NCI-H1694 (cell line): ENCODE data around the gene NCAPG2.

Source experiments
- DNase-seq: peaks from one replicate; lab custom pipeline; 2025; lab: John Stamatoyannopoulos, UW

The NCAPG2 gene

DNA sequence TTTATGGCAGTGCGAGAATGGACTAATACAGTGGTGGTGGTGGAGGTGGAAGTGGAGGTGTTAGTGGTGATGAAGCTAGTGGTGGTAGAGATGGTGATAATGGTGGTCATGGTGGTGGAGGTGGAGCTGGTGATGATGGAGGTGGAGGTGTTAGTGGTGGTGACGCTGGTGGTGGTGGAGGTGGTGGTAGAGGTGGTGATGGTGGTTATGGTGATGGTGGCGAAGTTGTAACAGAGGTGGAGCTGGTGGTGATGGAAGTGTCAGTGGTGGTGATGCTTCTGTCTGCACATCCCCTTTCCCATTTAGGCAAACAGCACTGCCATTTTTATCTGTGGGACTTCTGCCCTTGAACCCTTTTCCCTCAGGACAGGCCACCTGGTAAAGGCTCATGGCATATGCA lies 109.5 kb downstream of the NCAPG2 start:
- no peak for DNase-seq

GRCh38 chr7:158592541-158592940 lies 112.1 kb downstream of the NCAPG2 start:
- no peak for DNase-seq

DNA sequence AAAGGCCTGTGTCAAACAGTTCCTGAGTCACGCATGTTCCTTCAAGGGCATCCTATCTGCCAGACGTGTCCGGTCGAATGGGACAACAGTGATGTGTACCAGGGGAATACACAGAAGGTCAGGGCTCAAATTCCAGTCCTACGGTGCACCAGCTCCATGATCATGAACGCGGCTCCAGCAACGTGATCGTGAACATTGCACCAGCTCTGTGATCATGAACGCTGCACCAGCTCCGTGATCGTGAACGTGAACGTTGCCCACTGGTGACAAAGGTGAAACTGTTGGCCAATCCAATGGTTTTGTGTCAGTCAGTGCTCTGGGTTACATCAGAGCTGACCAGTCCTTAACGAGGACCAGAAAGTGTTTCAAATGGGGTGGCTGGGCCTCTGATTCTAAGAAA lies 112.7 kb downstream of the NCAPG2 start:
- DNase-seq: no peak

DNA sequence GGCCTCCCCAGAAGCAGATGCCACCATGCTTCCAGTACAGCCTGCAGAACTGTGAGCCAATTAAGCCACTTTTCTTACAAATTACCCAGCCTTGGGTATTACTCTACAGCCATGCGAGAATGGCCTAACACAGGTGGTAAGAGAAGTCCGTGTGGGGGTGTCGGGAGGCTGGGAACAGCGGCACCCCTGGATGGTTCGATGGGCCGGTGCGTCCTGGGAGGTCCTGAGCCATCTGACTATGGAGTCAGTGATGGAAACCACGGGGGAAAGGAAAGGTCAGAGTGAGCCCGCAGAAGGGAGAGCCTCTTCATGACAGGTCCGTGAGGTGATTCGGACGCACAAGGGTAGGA lies 114.4 kb downstream of the NCAPG2 start:
- no peak for DNase-seq

DNA sequence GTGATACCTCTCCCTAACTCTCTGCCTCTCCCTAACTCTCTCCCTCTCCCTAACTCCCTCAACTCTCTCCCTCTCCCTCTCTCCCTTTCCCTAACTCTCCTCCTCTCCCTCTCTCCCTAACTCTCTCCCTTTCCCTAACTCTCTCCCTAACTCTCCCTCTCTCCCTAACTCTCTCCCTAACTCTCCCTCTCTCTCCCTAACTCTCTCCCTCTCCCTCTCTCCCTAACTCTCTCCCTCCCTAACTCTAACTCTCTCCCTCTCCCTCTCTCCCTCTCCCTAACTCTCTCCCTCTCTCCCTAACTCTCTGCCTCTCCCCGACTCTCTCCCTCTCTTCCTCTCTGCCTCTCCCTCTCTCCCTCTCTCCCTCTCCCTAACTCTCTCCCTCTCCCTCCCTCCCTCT lies 115.0 kb downstream of the NCAPG2 start:
- no peak for DNase-seq

- no peak for DNase-seq
These were observed 115.6 kb downstream of the NCAPG2 start for GRCh38 chr7:158588878-158589442.

DNA sequence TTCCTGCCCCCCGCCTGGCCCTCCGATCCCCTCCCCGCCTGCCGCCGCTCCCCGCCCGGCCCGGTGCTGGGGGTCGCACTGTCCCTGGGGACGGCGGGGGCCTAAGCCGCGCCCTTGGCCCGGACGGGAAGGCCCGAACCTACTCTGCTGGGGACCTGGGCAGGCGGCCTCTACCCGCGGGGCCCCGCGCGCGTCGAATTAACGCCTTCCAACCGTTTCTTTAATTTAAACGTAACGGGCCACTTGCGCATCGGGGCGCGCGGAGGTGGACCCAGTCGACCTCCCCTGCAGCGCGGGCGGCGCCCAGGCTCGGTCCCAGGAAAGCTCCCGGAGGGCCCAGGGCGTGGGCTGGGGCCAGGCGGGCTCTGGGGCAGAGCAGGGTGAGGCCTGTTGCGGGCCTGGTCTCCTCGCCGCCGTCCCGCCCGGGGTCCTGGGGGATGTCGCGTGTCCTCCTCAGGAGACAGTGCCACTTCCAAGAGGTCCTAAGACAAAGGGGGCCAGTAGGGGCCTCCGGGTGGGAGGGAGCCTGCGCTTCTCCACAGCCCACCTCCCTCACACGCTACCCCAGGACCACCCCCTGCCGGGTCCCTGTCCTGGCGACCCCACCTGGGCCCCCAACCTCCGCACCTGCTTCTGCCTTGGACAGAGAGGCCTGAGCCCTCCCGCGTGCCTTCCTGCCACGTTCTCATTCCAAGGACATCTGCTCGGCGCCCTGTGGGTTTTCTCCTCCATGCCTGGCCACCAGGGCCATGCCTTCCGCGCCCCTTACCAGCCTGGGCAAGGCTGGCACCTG lies 116.3 kb downstream of the NCAPG2 start:
- DNase-seq: no peak

DNA sequence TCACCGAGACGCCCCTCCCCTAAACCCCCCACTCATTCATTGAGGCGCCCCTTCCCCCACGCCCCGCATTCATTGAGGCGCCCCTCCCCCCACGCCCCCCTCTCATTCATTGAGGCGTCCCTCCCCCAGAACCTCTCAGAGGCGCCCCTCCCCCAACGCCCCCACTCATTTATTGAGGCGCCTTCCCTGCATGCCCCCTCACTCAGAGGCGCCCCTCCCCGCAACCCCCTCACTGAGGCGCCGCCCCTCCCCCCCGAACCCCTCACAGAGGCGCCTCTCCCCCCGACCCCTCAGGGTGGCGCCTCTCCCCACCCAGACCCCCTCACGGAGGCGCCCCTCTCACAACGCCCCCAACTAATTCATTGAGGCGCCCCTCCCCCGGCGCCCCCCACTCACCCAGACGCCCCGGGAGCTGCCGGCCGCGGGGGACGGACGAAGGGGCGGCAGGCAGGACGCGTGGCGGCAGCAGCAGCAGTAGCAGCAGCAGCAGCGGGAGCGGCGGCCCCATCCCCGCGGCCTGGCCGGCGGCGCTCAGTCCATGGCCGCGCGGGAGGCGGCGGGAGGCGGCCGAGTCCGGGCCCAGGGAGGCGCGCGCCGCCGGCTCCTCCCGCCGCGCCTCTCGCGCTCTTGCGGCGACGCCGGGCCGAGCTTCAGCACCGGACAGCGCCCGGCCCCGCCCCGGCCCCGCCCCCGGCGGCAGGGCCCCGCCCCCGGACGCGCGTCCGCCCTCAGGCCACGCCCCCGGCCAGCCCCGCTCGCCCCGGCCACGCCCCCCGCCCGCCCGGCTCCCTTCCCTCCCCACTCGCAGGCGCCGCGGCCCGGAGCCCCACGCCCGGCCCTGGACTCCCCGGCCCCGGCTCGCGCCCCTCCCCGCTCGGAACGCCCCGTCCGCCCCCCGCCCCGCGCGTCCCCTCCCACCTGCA lies 117.2 kb downstream of the NCAPG2 start, which contains the start of gene PTPRN2:
TSS of gene PTPRN2 (minus strand) at position 662 of the 923 bp plus-strand sequence.
- no peak for DNase-seq

- DNase-seq: no peak
These were observed 118.0 kb downstream of the NCAPG2 start for GRCh38 chr7:158586499-158587161.

DNA sequence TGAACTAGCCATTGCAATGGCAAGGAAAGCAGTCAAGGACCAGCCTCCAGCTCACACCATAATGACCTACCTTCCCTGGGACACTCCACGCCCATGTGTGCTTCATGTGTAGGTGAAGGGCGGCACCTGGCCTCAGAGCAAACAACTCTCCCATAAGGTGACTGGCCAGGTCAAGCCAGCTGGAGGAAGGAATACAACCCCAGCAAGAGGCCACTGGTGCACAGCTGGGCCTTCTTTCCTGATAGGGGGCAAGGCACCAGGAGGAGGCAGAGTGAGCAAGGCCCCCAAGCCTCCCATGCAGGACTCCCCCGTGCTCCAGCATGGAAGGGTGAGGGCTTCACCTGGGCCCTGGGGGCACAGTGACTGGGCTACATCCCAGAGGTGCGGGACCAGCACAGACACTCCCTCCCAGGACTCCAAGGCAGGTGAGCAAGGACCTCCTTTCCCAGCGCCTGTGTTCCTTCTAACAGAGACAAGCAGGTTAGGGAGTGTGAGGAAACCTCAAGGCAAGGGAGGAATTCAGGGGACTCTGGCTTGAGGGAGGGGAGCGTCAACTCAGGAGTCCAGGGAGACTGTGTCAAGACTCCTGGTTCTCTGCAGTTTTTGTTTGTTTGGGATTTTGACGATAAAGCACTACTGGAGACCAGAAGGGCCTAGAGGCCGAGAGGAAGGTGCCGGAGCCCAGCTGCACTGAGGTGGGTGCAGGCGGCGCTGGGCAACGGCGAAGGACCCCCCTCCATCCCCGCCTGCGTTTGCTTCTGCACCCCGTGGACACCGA lies 118.7 kb downstream of the NCAPG2 start:
- no peak for DNase-seq

DNA sequence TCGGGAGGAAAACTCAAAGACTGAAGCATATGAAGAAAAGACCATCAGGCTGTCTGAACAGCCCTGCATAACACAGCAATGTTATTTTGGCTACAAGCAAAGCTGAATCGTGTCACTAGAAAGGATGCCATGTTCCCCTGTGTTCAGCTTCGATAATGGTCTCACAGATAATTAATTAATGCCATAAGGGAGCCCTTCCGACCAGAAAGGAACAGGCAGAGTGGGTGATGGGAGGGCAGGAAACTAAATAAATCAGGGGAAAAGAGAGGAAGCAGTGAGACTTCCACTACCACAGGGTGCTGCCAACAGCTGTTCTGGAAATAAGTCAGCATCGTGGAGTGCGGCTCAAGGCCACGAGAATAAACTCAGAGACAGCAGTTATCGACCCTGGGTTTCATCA lies 120.2 kb downstream of the NCAPG2 start:
- no peak for DNase-seq

DNA sequence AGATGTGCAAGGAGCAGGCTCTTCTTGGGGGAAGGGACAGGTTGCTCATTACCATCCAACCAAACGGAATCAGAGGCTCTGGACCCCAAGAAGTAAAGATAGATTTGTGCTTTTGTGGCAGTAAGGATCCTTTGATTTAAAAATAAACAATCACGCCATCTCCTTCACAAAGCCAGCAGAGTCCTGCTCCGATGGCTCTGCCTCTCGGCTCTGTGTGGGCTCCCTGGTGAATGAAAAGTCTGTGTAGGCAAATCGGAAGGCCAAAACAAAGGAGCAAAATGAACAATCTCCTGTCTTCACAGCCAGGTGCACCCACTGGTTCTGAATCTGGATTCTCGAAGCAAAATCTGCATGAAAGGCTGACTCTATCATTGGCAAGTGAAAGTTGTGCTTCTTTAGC lies 120.8 kb downstream of the NCAPG2 start:
- DNase-seq: no peak

DNA sequence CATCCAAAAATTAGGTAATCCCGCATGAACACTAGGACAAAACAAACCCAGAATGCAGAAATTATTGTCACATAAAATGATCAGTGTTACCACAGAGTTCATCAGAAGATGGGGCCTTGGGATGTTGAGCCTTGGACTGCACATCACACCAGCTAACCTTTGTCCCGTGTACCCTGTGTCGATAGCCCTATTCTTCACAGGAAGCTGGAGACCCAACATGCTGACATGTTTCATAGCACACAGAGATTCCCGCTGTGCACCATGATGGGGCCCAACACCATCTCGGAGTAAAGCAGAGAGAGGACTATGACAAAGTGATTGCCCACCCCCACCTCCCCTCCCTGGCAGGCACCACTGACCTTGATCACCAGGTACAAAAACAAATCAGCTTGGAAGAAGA lies 121.5 kb downstream of the NCAPG2 start:
- no peak for DNase-seq

DNA sequence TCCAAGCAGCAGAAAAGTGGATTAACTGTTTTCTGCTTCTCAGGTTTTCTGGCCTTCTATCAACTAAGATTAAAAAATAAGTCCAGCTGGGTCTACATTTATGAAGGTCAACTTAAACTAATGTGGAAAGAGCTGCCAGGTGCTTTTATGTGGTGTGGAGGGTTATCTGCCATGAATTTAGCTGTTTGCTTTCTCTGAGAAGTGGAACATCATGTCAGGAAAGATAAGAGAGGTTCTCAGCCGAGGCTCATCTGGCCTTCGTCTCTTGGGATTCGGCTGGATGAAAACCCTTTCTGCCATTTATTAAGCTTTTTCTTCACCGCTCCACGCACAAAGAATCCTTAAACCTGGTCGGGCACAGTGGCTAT lies 122.5 kb downstream of the NCAPG2 start:
- DNase-seq: no peak

- no peak for DNase-seq
These were observed 123.0 kb downstream of the NCAPG2 start for GRCh38 chr7:158581440-158582088.
